HPDE6-E6E7 (cell line): ENCODE data around the gene SZT2.
"Not testable (repeated sequence)": the region's sequence is repeated elsewhere in the genome, so short reads cannot be mapped to it uniquely, and the experiment has no call there.

Source experiments
- DNase-seq: peaks from one replicate; pipeline ENCODE4 v3.0.0; 2011; ENCODE audit warnings: missing footprints; ENCODE audit errors: extremely low spot score

Gene SZT2

GRCh38 chr1:43363283-43363934, 26.3 kb upstream of the SZT2 start:
- no peak for DNase-seq

GRCh38 chr1:43363935-43364525, 25.7 kb upstream of the SZT2 start:
- no peak for DNase-seq

- no peak for DNase-seq
Observed at GRCh38 chr1:43365678-43366077, 24.0 kb upstream of the SZT2 start.

GRCh38 chr1:43366179-43366578, 23.5 kb upstream of the SZT2 start:
- peak; percentile 86 for DNase-seq

GRCh38 chr1:43366601-43367025, 23.1 kb upstream of the SZT2 start:
- no peak for DNase-seq

- no peak for DNase-seq
Observed at GRCh38 chr1:43367026-43367903, 22.4 kb upstream of the SZT2 start.

GRCh38 chr1:43367904-43368645, 21.6 kb upstream of the SZT2 start, which contains the start of gene ELOVL1:
ELOVL1 (minus strand) TSS chr1:43368011; CDS start chr1:43365609, 2,402 bp downstream.
- DNase-seq, result peak; percentile 76

- no peak for DNase-seq
Observed at GRCh38 chr1:43368646-43369020, 21.1 kb upstream of the SZT2 start.

GRCh38 chr1:43369779-43370178, 19.9 kb upstream of the SZT2 start:
- DNase-seq, result not testable (repeated sequence)

- DNase-seq, result no peak
Observed at GRCh38 chr1:43370564-43370963, 19.1 kb upstream of the SZT2 start.

GRCh38 chr1:43372172-43372571, 17.5 kb upstream of the SZT2 start:
- no peak for DNase-seq

GRCh38 chr1:43373066-43373940, 16.4 kb upstream of the SZT2 start:
- peak; percentile 75 for DNase-seq

- no peak for DNase-seq
Observed at GRCh38 chr1:43376723-43377235, 12.9 kb upstream of the SZT2 start.

- DNase-seq, result no peak
Observed at GRCh38 chr1:43377831-43378230, 11.9 kb upstream of the SZT2 start.

GRCh38 chr1:43379476-43379875, 10.2 kb upstream of the SZT2 start:
- no peak for DNase-seq

GRCh38 chr1:43381612-43382011, 8.1 kb upstream of the SZT2 start:
- DNase-seq, result no peak

GRCh38 chr1:43382027-43382779, 7.5 kb upstream of the SZT2 start:
- no peak for DNase-seq

GRCh38 chr1:43383449-43383848, 6.2 kb upstream of the SZT2 start:
- no peak for DNase-seq

- DNase-seq, result no peak
Observed at GRCh38 chr1:43386676-43387075, 3.0 kb upstream of the SZT2 start.
